Peyer's patch (tissue), 4 donors: Measurements from ENCODE around the gene APOC3. TPM values are rescaled to one million over a fixed set of nuclear protein-coding genes. Genes with fewer than 3 reads are reported as not detected.
"Not testable (repeated sequence)": the region's sequence is repeated elsewhere in the genome, so short reads cannot be mapped to it uniquely, and the experiment has no call there.

Experiments used
- DNase-seq, 3 donors: peaks; one replicate each; pipeline ENCODE4 v3.0.0-alpha.2; 2017 to 2019
- H3K27ac ChIP-seq, 4 donors: fragments of 200-600 bp; sonication (generic); one replicate each; pipeline ENCODE4 v1.5.1; 2016 to 2019
- H3K27me3 ChIP-seq, 2 donors: fragments of 200-600 bp; sonication (generic); one replicate each; pipeline ENCODE4 v1.5.1; 2019
- H3K36me3 ChIP-seq, 3 donors: fragments of 200-600 bp; sonication (generic); one replicate each; pipeline ENCODE4 v1.5.1; 2016 to 2019
- H3K4me1 ChIP-seq, 4 donors: fragments of 200-600 bp; sonication (generic); one replicate each; pipeline ENCODE4 v1.5.1; 2016 to 2019
- H3K4me3 ChIP-seq, 4 donors: fragments of 200-600 bp; sonication (generic); 1 replicate in 3 of 4; 2 replicates in 1 of 4; pipeline ENCODE4 v1.5.1; 2016 to 2019; ENCODE audit warnings: mild to moderate bottlenecking in 1 of 4
- H3K9me3 ChIP-seq, 4 donors: fragments of 200-600 bp; sonication (generic); one replicate each; pipeline ENCODE4 v1.5.1; 2016 to 2019; ENCODE audit warnings: mild to moderate bottlenecking in 1 of 4
- CTCF ChIP-seq, 6 experiments: fragments of 450-650 bp in 4 of 6; fragments of 200-600 bp in 2 of 6; sonication (generic) in 1 of 6; IDR thresholded peaks; one replicate each; pipeline ENCODE4 v1.5.1; 2017 to 2019; ENCODE audit warnings: antibody characterized with exemption in 6 of 6, mild to moderate bottlenecking in 3 of 6, moderate library complexity in 1 of 6
- POLR2A ChIP-seq, 2 donors: fragments of 450-650 bp; IDR thresholded peaks; one replicate each; pipeline ENCODE4 v1.5.1; 2017; ENCODE audit warnings: antibody characterized with exemption in 2 of 2, mild to moderate bottlenecking in 2 of 2, moderate library complexity in 2 of 2
- total RNA-seq, 4 donors: library from RNA; depleted of rRNA; stranded (reverse); fragments of >200 nt; gene quantifications; one replicate each; pipeline ENCODE4 v1.1.0, GENCODE V29; 2016

APOC3 gene
- total RNA-seq, 4 donors from 2014 or later, result 276 to 11,857 (median 5,024) TPM

DNA sequence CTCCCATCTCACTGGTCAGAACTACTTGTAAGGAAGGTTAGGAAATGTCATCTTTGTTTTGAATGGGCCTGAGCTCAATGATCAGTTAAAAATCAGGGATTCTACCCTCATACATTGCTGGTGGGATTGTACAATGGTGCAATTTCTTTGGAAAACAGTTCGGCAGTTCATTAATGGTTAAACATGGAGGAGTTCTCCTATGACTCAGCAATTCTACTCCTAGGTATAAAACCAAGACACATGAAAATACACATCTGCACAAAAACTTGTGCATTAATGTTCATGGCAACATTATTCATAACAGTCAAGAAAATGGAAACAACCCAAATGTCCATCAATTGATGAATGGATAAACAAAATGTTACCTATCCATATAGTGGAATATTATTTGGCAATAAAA lies 33.2 kb upstream of the APOC3 start:
- DNase-seq, result no peak
- no peaks in the 10 kb centered on the region for H3K27me3 ChIP-seq
- TF ChIP-seq CTCF (IDR thresholded peaks at IDR 0.05), result no peak
- no peak for TF ChIP-seq POLR2A (IDR thresholded peaks at IDR 0.05)
- H3K9me3 ChIP-seq, result no peaks in the 10 kb centered on the region
- peaks cover 0 to 3% (median 0%) of the 10 kb centered on the region in 4 donors for H3K4me1 ChIP-seq
- H3K27ac ChIP-seq, result no peak overlapping the region
- no peak overlapping the region for H3K4me3 ChIP-seq
- no peaks in the 10 kb centered on the region for H3K36me3 ChIP-seq

GRCh38 chr11:116797816-116798215 lies 31.9 kb upstream of the APOC3 start:
- H3K4me3 ChIP-seq, result no peak overlapping the region
- TF ChIP-seq POLR2A (IDR thresholded peaks at IDR 0.05) (no peak), CTCF (IDR thresholded peaks at IDR 0.05) (no peak)
- no peak overlapping the region for H3K27ac ChIP-seq
- no peaks in the 10 kb centered on the region for H3K9me3 ChIP-seq
- DNase-seq, result no peak
- no peaks in the 10 kb centered on the region for H3K36me3 ChIP-seq
- H3K4me1 ChIP-seq, result no peaks in the 10 kb centered on the region
- H3K27me3 ChIP-seq, result no peaks in the 10 kb centered on the region

GRCh38 chr11:116798368-116798767 lies 31.3 kb upstream of the APOC3 start:
- Histone ChIP-seq H3K27ac (no peak overlapping the region), H3K4me3 (no peak overlapping the region), H3K4me1 (no peaks in the 10 kb centered on the region), H3K36me3 (no peaks in the 10 kb centered on the region), H3K27me3 (no peaks in the 10 kb centered on the region), H3K9me3 (no peaks in the 10 kb centered on the region)
- no peak for DNase-seq
- TF ChIP-seq CTCF (IDR thresholded peaks at IDR 0.05) (no peak), POLR2A (IDR thresholded peaks at IDR 0.05) (no peak)

- DNase-seq, result no peak
- TF ChIP-seq POLR2A (IDR thresholded peaks at IDR 0.05) (no peak), CTCF (IDR thresholded peaks at IDR 0.05) (no peak)
- Histone ChIP-seq H3K4me1 (no peaks in the 10 kb centered on the region), H3K27me3 (no peaks in the 10 kb centered on the region), H3K36me3 (no peaks in the 10 kb centered on the region), H3K27ac (no peak overlapping the region), H3K9me3 (no peaks in the 10 kb centered on the region), H3K4me3 (no peak overlapping the region)
Observed at GRCh38 chr11:116800610-116801009, 29.1 kb upstream of the APOC3 start.

GRCh38 chr11:116801662-116802061 lies 28.0 kb upstream of the APOC3 start:
- H3K27me3 ChIP-seq, H3K4me1 ChIP-seq, H3K27ac ChIP-seq, DNase-seq, H3K4me3 ChIP-seq, H3K36me3 ChIP-seq, H3K9me3 ChIP-seq: not testable (repeated sequence)

DNA sequence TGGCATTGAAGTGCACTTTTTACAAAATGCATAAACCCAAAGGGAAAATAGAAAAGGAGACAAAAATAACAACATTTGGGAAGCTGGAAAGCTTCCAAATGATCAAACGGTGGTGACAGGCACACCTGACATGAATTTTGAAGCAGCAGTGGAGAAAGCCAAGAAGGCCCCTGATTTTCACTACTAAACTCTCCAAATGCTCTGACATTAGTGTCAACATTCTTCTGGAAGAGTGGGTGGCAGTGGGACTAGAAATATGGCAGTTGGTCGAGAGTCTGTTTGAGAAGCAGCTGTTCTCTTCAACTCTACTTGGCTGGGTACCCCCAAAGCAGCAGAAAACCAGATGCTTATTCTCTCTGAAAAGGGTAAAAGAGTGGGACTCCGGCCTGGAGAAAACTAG lies 25.7 kb upstream of the APOC3 start:
- H3K36me3 ChIP-seq, result no peaks in the 10 kb centered on the region
- no peak for DNase-seq
- no peak overlapping the region for H3K27ac ChIP-seq
- TF ChIP-seq CTCF (IDR thresholded peaks at IDR 0.05), result no peak
- TF ChIP-seq POLR2A (IDR thresholded peaks at IDR 0.05), result no peak
- no peaks in the 10 kb centered on the region for H3K27me3 ChIP-seq
- no peaks in the 10 kb centered on the region for H3K9me3 ChIP-seq
- peaks cover 0 to 6% (median 0%) of the 10 kb centered on the region in 4 donors for H3K4me1 ChIP-seq
- H3K4me3 ChIP-seq, result no peak overlapping the region
